ENCODE results near the gene JAG2.

JAG2 gene

DNA sequence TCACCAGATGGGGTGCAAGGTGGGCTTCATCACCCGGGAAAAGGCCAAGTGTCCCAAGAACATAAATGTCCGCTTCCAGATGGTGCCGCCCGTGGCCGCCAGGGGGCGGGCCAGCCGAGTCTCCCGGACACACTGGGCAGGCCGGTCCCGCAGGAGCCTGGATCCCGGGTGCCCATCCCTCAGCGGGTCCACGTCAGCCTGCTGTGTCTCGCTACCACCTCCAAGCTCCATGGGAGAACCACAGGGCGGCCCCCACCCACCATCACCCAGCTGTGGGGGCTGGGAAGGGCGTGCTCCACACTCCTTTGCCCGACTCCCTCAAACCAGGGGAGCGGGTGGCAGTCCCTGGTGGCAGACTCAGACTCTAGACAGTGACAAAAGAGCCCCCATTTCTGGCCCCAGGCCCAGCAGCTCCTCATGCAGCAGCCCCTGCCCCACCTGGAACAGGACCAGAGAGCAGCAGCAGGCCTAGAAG is 34.5 kb upstream of the JAG2 start:
- DNase-seq = peak in 4 of 5 donors; percentile 43 to 55 (median 52)

DNA sequence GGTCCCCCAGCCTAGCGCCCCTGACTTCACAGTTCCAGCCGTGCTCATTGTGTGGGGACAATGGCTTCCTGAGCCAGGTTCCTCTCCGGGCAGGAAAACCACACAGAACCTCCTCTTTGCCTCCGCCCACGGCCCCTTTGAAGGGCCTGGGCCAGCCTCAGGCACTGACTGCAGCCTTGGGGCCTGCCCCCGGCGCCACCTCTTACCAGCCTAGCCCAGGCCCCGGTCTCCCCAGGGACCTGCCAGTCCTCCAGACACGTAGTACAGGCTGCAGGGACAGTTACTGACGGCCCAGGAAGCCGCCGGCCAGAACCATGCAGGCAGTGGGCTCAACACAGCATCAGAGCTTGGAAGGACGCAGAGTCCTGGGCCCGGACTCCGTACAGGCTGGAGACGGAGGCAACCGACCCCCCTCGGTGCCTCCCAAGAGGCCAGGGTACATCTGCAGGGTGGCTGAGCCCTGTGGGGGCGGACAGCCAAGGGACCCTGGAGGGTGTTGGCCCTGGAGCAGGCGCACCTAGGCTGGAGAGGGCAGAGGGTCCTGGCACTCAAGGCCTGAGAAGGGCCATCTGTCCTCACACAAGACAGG is 33.4 kb upstream of the JAG2 start:
- DNase-seq = peak in 1 of 5 donors; percentile 27

DNA sequence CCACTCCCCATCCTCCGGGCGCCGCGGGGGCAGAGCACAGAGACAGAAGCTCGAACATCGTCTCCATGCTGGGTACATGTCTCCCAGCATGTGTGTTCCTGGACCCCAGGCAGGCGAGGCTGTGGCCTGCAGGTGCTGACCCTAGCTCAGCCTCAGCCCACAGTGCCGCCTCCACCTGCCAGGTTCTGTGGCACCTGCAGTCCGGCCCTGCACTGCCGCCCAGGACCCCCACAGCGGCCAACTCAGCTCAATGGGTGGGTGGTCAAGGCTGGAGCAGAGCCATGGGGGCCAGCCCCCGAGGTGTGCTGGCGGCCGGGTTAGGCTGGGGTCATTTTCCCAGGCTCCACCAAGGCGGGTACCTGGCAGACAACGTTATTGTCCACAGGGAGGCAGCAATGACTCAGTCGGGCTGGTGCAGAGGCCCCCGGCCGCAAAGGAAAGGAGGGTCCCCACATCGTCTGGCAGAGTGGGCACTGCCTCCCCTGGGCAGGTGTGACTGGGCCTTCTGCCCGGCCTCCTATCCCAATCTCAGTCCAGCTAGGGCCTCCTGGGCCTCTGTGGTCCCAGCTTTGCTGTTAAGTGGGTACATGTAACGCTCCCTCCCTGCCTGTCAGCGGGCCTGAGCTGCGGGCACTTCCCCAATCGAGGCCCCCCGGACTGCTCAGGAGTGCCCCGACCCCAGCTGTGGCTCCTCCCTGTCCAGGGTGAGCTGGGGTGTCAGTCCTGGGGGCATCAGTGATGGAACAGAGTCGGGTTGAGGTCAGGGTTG is 32.8 kb upstream of the JAG2 start:
- DNase-seq = no peak

DNA sequence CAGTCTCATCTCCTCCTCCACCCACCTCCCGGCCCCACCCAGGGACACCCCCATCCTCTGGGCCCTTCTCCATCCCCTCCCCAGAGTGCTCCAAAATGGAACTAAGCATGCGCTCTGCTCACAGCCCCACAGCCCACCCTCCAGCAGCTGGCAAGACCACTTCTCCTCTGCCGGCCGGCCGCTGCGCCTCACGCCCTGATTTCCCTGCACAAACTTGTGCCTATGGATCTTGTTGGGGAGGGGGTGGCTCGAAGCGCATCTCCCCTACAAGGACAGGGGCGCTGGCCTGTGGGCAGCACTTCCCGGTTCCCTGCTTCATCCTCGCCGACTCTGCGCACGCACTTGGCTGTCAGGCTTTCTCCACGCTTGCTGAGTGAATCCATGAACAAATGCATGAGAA is 32.1 kb upstream of the JAG2 start:
- DNase-seq = no peak

DNA sequence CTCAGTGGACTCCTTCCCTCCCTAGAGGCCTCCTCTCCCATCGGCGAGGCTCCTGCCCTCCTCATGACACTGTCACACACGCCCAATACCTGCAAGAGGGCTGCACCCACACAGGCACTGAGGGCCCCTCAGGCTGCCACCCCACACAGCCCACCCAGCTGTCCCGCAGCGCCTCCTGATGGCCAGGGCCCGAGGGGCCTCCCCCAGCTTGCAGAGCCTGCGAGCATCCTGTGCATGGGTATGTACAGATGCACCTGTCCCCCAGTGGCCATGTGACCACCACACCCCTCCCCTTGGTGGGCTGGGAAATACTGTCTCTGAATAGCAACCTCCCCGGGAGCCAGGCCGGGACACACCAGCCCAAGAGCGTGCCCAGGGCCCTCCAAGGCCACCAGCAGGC is 31.5 kb upstream of the JAG2 start:
- DNase-seq = no peak

DNA sequence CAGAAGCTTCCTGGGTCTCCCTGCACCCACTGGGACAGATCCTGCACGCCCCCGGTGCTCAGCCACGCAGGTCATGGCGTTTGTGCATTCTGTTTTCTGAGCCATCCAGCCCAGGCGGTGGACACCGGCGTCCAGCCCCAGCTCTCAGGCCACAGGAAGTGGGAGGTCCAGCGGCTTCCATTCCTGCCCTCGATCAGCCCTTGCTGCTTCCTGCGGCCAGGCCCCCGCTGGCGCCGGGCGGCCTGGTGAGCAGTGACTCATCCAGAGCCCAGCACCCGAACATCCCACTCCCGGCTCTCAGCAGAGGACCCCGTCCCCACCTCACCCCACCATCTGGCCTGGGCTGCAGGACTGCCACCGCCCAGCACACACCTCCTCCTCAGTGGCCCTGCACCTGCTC is 30.5 kb upstream of the JAG2 start:
- no peak for DNase-seq

DNA sequence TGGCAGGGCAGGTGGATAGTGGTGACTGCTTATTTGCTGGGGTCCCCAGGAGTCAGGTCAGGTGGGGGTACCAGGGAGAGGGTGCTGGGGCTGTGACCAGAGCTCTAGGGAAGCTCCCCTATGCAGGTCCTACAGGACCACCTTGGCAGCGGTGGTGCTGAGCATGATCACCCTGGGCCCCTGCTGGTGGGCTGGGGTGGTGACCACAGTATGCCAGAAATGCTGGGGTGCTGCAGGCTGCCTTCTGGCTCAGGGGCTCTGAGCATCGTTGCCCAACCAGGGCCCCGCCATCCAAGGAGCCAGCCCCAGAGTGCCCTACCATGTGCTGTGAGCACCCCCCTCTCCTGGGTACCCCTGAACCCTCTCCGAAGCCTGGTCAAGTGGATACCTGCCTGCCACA is 30.0 kb upstream of the JAG2 start:
- no peak for DNase-seq

DNA sequence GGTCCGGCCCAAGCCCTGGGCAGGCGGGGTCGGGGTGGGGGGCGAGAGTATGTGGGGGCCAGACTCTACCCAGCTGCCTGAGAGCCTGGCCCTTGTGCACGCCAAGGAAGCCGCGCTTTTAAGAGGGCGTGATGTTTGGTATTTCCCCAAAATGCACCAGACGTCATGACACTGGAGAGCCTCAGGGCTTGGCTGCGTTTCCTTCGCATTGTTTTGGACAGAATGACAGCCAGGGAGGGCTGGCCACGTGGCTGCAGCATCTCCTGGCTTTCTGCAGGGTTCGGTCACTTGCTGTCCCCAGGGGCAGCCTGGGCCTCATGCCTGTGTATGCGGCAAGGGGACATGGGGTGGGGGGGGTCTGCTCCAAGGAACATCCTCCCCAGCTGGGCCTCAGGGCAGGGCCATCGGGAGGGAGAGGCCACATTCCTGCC is 28.6 kb upstream of the JAG2 start:
- DNase-seq = no peak

DNA sequence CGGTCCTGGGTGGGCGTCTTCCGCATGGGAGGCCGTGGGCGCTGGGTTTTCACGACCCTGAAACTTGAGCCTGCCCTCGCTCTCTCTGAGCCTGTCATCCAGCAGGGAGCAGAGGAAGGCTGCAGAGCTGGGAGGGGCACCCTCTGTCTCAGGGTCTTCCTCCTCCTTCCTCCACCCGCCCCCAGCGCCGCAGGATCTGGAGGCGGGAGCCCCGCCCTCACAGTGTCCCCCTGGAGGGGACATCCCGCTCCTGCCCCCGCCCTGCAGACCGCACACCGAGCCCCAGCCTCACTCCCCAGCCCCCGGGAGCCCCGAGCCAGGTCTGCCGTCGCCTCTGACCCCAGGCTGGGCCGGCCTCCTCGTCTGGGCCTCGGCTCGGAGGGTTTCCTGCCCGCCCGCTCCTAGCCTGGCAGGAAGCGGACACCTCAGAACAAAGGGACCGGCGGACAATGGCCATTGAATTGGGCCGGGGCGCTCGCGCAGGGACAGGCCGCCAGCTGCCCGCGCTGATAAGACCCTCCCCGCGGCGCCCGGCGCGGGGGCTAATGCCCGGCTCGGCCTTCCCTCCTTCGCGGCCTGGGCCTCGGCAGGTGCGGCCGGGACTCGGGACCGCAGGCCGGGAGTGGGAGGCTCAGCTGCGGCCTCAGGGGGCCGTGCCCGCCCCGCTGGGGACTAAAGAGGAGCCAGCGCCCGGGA is 27.8 kb upstream of the JAG2 start:
- no peak for DNase-seq

DNA sequence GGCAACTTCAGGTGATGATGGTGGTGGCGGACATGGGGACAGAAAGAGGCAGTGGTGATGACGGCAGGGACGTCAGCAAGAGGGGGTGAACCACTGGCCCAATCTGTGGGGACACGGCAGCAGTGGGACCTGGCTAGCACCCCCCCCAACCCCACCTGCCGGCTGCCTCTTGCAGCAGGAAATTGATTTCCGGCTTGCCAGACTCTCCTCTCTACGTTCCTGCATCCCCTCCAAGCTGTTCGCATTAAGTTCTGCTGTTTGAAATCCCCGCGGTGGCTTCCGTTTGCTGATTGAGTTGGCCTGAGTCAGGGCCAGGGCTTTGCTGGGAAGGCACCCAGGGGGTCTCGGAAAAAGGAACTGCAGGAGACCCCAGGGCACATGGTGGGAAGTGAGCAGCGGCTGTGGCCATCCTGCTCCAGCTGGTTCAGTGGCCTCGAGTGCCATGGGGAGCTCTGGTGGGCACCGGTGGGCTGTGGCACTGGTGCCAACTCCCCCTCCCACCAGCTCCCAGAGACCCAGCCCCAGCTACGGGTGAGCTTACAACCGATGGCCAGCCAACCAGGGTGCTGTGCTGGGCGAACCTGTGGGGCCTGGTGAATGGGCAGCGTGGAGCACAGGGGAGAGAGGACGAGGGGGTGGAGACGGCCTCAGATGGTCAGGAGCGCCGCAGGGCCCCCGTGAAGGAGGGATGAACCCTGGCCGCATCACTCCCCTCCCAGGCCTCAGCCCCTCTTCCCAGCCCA is 27.1 kb upstream of the JAG2 start:
- peak in 1 of 5 donors; percentile 27 for DNase-seq

DNA sequence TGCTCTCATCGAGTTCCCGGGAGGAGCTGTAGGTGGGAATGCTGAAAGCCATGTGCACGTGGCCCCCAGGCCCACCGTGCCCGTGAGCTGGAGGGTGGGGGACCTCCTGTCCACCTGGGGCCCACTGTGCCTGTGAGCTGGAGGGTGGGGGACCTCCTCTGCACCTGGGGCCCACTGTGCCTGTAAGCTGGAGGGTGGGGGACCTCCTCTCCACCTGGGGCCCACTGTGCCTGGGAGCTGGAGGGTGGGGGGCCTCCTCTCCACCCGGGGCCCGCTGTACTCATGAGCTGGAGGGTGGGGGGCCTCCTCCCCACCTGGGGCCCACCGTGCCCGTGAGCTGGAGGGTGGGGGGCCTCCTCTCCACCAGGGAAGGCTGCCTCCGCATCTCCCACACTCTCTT is 26.5 kb upstream of the JAG2 start:
- no peak for DNase-seq

DNA sequence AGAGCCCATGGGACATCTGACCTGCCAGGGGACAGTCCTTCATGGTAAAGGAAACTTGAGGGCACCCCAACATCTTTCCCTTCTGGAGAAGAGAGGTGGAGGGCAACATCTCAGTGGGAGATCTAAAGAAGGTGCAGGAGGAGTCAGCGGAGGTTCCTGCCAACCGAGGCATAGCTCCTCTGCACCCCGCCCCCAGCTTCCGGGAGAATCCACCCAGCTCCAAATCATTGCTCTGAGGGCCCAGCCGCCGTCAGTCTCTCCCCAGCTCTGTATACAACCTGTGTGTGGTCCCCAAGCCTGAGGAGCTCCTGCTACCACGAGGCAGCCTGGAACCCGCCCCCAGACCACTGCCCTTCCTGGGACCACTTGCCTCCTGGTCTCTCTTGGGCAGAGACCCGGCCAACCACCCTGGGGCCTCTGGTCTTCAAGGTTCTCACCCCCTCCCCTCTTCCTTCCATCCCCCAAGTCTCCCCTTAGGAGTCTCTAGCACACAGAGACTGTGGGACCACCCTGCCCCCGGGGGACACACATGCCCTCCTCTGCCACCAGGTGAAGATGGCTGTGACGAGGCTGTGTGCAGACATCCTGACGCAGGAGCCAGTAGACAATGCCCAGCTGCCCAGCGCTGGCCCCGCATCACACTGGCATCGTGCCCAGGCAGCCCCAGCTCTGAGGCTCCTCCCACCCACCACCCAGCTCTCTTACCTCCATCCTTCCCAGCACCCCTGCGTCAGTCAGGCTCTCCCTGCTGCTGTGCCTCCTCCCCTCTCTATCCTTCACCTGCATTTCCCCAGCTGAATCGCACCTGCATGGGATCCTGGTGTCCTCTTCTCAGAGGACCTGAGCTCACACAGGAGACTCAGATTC is 25.6 kb upstream of the JAG2 start:
- DNase-seq = no peak

DNA sequence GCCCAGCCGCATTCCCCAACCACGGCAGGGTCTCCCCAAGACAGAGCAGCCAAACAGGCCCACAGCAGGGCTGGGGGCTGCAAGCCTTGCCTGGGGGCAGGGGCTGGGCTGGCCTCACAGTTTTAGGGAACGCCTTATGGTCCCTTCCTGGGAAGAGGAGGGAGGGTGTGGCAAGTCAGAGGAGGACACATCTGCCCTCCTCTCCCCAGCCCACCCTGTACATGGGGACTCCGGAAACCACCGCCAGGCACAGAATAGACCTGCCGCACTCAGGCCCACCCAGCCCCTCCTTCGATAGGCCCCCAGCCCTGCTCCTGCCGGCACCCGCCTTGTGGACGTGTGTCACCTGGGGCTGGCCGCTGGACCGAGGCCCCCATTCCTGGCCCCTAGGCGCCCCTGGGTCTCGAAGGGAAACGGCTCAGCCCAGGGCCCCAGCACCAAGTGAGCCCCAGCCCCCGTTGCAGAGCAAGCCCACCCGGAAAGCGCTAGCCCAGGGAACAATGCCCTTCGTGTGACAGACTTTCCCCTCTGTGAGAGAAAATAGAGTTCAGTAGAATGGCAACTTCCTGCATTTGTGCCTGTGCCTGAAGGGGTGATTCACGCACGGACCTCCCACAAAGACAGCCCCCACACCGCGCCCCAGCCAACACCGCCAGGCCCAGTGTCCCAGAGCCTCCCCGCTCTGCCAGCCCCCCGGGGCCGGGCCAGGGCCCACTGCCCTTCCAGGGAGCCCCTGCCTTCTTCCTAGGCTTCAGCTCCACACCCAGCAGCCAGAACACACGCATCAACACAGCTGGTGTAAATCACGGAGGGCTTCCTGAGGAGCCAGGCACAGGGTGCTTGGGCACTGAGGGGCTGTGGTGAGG is 24.5 kb upstream of the JAG2 start:
- DNase-seq = no peak

DNA sequence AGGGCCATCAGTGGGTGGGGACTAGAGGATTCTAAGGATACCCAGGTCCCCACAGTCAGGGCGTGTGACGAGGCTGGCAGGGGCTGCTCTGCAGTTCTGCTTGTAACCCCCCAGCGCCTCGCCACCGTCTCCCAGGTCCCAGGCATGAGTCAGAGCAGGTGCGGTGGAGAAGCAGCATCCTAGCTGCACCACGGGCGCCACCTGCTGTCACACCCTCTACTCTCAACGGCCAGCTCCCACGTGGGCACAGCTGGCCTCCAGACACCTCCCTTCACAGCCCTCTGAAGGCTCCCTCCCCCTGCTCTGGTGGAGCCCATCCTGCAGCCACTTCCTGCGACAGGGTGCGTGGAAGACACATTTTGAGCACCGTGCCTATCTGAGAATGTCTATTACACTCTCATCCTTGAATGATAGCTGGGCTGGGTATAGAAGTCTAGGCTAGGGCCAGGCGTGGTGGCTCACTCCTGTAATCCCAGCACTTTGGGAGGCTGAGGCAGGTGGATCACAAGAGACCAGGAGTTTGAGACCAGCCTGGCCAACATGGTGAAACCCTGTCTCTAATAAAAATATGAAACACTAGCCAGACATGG is 19.5 kb upstream of the JAG2 start:
- no peak for DNase-seq

DNA sequence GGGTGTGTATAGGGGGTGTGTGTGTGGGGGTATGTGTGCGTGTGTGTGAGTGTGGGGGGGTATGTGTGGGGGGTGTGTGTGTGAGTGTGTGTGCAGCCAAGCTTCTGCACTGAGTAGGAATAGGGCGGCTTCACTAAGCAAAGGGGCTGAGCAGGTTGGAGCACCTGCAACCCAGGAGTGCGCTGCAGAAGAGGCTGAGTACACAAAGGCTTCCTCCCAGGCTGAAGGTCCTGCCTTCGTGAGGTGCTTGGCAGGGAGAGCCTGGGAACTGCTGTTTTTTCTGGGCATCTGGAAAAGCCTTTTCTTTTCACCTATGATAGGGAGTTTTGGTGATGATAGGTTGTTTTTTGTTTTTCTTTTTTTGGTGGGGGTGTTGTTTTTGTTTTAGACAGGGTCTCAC is 18.5 kb upstream of the JAG2 start:
- no peak for DNase-seq

DNA sequence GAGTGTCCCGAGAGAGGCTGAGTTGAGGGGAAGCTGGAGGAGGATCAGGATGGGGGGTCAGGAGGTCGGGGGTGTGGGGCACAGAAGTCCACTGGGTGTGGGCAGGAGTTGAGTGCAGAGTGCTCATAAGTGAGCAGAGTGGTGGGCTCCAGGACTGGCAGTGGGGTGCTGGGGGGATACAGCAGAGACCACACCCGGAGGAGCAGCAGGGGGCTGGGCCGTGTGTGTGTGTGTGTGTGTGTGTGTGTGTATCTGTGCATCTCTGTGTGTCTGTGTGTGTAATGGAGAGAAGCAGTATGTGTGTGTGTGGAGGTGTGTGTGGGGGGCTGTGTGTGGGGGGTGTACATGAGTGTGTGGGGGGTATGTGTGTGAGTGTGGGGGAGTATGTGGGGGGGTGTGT is 17.4 kb upstream of the JAG2 start:
- DNase-seq = no peak

DNA sequence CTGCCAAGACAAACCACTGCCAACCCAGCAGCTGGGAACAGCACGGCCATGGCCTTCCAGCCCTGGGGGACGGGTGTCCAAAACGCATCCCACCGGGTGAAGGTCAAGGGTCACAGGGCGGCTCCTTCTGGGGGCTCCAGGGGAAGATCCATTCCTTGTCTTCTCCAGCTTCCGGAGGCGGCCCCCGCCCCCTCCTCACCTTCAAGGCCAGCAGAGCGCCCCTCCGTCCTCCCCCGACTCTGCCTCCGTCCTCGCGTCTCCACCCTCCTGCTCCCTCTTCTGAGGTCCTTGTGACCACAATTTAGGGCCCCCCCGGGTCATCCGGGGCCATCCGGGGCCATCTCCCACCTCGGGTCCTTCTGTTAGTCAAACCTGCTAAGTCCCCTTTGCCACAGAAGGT is 16.4 kb upstream of the JAG2 start:
- DNase-seq = no peak

DNA sequence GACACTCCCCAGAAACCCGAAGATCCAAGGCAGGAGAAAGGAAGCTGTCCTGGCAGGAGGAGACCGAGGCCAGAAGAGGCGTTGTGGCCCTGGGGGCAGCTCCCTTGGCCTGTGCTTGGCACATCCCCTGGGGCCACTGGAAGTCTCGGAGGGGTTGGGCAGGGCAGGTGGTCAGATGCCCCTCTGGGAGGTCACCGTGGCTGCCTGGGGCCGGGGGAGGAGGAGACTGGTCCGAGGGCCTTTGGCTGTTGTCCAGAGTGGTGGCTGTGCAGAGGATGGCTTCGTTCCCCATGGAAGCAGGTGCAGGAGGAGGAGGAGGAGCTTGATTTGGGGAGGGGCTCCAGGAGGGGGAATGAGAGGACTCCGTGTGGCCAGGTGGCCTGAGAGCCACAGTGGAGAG is 15.9 kb upstream of the JAG2 start:
- DNase-seq = no peak

DNA sequence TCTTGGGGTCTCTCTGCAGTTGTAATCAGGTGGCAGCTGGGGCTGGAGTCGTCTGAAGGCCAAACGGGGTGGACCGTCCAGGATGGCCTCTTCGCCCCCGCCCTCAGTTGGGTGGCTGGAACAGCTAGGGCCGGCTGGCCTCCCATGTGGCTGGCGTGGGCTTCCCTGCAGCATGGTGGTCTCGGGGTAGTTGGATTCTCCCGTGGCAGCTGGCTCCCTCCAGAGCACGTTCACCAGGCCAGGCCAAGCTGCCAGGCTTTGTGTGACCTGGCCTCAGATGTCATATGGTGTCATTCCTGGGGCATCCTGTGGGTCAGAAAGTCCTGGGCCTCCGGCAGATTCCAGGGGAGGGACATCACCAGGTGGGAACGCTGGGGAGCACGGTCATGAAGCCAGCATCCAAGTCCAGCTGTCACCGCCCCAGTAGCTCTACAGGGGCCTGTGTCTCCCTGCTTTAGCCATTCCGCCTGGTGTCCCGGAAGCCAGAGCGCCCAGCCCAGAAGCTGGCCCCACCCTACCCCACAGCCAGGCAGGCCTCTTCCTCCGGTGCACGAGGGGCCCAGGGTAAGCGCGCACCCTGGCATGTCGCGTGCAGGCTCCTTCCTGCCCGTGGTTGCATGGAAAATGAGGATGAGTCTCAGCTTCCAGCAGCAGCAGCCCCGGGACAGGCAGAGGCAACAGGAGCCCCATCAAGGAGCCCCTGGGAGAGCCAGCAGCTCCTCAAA is 13.9 kb upstream of the JAG2 start:
- no peak for DNase-seq
